ENCODE data around the gene ERC2. TPM values are rescaled to one million over a fixed set of nuclear protein-coding genes. Genes with fewer than 3 reads are reported as not detected.
A peak's percentile ranks its signal among the peaks of the same experiment; 100 is the strongest.

ERC2 gene
- total RNA-seq, 1 donor from 2014 or later, result 0.81 TPM

DNA sequence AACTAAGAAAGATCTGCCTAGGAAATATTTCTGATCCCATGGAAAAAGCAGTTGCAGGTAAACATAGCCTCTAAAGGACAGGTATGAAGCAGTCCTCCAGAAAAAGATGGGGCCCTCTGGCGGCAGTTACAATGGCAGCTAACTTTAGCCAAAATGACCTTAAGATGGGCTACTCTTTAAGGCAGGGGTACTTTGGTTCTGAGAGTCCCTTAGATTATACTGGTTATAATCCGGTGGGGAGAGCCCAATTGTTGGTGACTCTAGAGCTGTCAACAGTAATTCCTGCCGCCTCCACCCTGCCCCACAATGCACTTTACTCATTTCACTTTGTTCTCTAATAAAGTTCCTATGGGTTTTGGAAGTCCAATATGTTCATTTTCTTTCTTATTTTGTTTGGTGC lies 568.4 kb downstream of the ERC2 start:
- ATAC-seq (ENCODE audit: poor library complexity), result no peak
- DNase-seq, result no peak
- intact Hi-C loops (cut with DNase I), result no loop called here

DNA sequence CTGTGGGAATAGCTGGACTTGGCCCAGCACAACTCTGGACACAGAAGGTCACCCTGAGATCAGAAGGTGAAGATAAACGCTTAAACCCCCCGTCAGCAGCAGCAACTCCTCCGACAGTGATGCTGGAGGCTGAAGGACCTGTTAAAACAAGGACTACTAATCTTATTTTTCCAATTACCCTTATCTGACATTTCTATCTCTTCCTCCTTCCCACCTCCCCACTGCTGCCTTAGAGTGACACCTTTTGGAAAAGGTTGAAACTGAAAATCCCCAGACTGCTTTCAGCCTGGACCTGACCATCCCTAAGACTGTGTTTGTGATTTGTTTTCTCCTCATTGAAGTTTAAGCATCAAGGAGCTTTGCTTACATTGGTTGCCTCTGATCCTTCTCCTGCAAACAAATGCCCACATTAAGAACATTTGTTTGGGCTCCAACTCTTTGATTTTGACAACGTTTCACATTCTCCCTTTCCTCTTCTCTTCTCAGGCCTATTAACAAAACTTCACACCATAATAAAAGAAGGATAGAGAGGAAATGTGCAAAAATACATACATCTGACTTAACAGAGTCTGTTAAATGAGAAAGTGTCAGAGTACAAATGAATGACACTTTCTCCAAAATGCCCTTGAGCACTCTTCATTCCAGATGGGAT lies 570.6 kb downstream of the ERC2 start:
- DNase-seq, result no peak
- intact Hi-C loops (cut with DNase I), result no loop called here
- no peak for ATAC-seq (ENCODE audit: poor library complexity)

DNA sequence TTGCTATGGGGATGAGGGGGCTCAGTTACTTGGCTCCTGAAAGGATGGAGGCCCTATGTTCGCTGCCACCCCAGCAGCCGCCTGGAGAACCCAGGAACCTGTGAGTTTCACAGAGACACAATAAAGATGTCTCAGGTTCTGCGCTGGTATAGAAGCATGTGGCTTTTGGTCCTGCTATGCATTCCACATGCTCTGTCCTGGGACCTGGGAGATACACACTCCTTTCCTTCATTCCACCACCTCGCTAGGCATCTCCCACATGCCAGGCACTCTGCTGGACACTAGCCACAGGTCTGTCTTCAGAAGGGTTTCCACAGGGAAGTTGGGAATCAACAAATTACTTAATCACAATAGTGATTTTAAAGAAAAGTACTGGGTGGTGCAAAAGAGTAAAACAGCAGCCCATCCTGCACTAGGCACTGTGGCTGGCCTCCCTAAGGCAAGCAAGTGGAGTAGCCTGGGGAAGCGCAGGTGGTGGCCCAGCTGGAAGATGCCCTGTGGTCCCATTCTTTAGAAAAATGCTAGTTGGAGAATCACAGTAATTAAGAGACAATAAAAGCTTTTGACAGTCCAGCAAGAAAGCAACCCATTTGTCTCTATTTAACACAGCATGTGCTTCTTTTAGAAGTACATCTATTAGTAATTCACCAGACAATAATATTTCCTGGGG lies 572.2 kb downstream of the ERC2 start:
- intact Hi-C loops (cut with DNase I), result no loop called here
- no peak for DNase-seq
- ATAC-seq (ENCODE audit: poor library complexity), result no peak

DNA sequence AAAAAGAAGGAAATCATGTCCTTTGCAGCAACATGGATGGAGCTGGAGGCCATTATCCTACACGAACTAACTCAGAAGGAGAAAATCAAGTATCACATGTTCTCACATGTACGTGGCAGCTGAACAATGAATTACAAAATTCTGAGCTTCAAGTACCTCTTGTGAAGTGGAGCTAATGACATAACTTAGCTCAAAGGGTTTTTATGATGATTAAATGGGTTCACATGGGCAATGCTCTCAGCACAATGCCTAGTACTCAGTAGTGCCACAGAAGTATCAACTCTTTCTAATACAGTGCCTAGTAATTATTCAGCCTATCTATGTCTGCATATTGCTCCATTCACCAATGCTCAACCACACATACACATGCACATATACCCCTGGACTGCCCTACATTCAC lies 573.7 kb downstream of the ERC2 start:
- DNase-seq (no peak), ATAC-seq (ENCODE audit: poor library complexity) (no peak)
- intact Hi-C loops (cut with DNase I), result no loop called here

DNA sequence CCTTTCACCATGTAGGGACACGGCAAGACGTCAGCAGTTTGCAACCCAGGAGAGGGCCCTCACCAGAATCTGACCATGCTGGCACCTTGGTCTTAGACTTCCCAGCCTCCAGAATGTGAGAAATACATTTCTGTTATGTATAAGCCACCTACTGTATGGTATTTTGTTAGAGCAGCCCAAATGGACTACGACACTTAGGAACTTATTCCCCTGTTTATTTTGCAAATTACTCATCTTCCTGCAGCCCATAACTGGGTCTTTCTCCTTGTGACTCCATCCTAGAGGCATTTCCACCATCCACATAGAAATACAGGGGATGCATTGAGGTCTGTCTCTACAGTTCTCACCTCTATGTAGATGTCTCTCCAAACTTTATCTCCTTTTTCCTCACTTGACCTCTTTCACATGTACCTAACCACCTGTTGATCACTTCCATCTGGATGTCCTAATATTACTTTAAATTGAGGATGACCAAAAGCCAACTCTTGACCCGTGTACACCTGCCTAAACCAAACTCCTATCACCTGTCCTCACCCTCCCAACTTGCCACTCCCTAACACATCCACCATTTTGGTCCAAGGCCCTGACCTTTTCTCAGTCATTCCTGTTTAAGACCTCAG lies 575.1 kb downstream of the ERC2 start:
- intact Hi-C loops (cut with DNase I), result no loop called here
- ATAC-seq (ENCODE audit: poor library complexity) (no peak), DNase-seq (no peak)

DNA sequence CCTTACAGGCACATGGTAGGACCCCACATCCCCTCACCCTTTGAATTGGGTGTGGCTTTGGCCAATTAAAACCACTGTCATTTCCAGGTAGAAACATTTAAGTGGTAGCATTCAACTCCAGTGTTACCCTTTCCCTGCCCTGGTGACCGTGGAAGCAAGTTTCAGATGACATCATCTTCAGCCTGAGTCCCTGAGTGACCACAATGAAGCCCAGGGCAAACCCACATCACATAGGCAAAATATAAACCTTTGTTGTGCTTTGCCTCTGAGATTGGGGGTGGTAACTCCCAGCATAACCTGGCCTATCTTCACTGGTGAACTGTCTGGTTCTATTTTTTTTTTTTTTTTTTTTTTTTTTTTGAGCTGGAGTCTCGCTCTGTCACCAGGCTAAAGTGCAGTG lies 577.2 kb downstream of the ERC2 start:
- intact Hi-C loops (cut with DNase I), result no loop called here
- DNase-seq, result no peak
- no peak for ATAC-seq (ENCODE audit: poor library complexity)

DNA sequence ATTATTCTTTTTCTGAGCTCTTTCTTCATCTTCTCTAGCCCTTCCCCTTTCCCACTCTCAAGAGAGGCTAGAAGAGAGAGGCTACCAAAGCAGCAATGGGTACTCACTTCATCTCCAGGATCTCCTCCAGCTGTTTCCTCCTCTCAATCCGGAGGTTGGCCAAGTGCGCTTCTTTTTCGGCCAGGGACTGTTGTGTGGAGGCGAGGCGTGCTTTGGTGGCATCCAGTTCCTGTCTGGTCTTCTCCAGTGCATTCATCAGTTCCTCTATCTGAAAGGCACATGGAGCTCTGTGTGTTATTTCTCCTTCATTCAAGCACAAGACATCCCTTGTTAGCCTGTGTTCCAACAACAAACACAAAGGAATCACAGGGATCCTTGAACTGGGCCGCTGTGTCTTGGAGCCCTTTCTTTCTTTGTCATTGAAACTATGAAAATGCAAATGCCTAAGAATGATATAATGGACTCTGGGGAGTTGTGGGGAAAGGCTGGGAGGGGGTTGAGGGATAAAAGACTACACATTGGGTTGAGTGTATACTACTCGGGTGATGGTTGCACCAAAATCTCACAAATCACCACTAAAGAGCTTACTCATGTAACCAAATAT lies 579.9 kb downstream of the ERC2 start:
- no peak for ATAC-seq (ENCODE audit: poor library complexity)
- peak; percentile 39 for DNase-seq
- intact Hi-C loops (cut with DNase I), result no loop called here

DNA sequence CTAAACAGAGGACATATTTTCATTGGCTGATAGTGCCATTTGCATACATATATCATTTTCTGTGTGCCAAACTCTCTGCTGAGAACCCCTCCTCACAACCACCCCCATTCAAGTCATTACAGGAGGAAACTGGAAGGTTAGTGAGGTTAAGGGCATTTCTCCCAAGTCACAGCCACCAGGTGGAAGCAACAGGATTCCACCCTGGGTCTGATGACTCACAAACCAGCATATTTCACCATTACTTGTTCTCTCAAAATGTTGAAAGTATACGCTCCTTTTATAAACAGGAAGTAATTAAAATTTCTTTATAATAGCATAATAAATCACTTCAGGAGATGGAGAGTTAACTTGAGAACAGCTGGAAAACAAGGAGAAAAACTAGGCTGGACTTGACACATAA lies 582.5 kb downstream of the ERC2 start:
- ATAC-seq (ENCODE audit: poor library complexity) (no peak), DNase-seq (no peak)
- intact Hi-C loops (cut with DNase I), result no loop called here

DNA sequence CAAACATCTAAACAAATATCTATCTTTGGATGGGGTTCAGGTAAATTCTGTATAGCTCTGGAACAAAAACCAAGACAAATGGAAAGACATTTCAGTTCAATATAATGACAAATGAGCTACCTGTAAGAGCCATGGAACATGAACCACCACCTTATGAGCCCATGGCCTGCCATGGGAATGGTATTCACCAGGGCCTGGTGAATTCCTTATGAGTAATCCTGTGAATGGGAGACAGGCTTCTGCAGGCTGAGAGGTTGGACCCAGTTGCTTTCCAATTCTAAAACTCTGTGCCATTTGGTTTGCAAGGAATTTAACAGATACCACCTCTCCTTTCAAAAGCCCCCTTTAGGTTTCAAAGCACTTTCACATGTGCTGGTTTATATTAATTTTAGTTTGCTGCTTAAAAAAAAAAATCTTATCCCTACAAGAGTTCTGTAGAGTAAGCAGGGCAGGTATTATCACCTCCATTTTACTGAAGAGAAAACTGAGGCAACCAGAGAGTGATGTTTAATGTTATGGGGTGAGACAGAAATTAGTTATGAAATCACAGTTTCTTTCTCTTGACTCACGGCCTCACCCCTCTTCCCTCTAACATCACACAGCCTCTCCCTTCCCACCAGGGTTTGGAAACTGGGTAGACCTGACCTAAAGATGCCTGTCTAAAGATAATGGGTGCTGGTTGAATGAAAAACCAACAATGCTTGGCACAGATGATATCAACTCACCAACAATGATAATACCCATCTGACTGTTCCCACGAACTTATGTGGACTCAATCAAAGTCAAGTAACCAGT lies 583.6 kb downstream of the ERC2 start:
- intact Hi-C loops (cut with DNase I), result no loop called here
- DNase-seq (no peak), ATAC-seq (ENCODE audit: poor library complexity) (no peak)

DNA sequence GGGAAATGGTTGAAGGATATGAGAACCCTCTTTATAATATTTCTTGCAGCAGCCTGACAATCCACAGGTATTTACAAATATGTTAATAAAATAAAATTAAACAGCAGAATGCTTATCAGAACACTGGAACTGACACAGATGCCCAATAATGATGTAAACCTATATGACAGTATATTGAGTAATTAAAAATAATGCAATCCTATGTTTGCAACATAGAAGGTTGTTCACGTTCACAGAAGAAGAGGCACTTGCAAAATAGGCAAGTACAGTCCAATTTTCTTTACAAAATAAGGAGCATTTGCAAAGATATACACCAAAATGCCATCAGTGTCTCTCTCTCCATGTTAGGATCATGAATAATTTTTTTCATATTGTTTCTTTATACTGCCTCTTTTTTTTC lies 584.2 kb downstream of the ERC2 start:
- intact Hi-C loops (cut with DNase I), result no loop called here
- no peak for ATAC-seq (ENCODE audit: poor library complexity)

DNA sequence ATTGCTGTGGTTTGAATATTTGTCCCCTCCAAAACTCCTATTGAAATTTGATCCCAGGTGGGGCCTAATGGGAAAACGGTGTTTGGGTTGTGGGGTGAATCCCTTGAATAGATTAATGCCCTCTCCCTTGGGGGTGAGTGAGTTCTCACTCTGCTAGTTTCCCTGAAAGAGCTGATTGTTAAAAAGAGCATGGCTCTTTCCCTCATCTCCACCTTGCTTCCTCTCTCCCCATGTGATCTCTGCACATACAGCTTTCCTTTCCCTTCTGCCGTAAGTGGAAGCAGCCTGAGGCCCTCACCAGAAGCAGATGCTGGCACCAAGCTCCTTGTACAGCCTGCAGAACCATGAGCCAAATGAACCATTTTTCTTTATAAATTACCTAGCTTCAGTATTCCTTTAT lies 586.3 kb downstream of the ERC2 start:
- DNase-seq (no peak), ATAC-seq (ENCODE audit: poor library complexity) (no peak)
- intact Hi-C loops (cut with DNase I), result no loop called here

More for the DNA sequence above, 584.2 kb downstream of the ERC2 start:
- DNase-seq, result no peak

DNA sequence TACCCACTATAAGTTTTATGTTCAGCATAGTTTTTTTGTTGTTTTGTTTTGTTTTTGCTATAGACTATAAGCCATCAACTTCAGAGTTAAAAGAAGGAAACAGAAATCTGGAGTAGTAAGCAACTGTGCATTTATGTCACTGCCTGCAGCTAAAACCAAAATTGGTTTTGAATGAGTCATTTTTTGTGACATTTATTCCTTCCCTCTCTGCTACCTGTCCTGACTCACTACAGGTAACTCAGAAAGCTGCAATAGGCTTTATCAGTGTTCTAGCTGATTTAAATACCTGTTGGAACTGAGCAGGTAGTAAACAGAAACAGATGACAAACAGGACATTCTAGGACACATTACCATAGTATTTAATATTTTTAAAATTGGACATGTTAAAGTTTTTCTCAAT lies 587.9 kb downstream of the ERC2 start:
- DNase-seq (no peak), ATAC-seq (ENCODE audit: poor library complexity) (no peak)
- intact Hi-C loops (cut with DNase I), result no loop called here

DNA sequence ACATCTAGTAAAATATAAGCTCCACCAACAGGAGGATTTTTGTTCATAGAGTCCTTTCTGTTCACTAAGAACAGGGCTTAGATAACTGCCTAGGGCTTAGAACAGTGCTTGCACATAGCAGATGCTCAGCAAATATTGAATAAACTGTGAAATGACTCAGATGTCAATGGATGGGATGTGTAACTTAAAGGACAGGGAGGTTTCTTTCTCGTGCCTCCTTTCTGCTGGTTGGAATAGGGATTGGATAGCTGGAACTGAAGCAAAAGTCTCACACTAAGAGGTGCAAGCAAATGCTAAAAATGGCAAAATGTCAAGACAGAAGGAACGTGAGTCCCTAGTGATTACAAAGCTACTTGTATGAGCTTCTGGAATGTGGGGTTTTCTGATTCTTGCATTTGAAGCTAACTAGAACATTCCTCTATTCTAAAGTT lies 588.4 kb downstream of the ERC2 start:
- intact Hi-C loops (cut with DNase I), result no loop called here
- ATAC-seq (ENCODE audit: poor library complexity) (no peak), DNase-seq (no peak)

DNA sequence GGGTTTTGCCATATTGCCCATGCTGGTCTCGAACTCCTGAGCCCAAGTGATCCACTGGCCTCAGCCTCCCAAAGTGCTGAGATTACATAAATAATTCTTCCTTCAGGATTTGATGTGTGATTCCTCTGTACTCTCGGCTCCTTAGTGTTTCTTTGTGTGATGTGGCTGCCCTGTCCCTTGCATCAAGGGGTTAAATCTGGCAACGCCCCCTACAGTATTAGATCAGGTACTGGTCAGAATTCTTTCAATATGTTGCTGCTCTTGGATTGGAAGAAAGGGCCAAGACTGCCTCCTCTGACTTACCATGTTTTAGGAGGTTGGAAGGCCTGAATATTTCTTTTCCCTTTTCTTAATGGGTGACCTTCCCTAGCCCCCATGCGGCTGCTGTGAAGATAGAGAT lies 590.6 kb downstream of the ERC2 start:
- DNase-seq (no peak), ATAC-seq (ENCODE audit: poor library complexity) (no peak)
- intact Hi-C loops (cut with DNase I), result no loop called here

DNA sequence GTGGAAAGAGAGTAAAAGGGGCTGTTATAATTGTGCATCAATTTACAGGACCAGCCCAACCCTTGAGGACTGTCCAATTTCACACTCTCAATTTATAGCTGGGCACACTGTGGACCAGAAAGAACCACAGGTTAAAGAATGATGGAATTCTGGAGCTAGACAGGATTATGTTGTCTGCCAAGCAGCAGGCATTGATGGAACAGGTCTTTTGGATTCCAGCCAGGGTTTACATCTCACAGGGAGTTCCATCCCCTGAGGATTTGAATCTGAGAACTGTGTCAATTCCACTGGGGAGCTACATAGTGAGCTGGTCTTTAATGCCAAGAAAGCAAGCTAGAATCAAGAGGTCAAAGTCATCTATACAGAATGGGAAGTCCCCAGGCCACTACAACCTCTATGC lies 591.7 kb downstream of the ERC2 start:
- DNase-seq (no peak), ATAC-seq (ENCODE audit: poor library complexity) (no peak)
- intact Hi-C loops (cut with DNase I), result no loop called here

DNA sequence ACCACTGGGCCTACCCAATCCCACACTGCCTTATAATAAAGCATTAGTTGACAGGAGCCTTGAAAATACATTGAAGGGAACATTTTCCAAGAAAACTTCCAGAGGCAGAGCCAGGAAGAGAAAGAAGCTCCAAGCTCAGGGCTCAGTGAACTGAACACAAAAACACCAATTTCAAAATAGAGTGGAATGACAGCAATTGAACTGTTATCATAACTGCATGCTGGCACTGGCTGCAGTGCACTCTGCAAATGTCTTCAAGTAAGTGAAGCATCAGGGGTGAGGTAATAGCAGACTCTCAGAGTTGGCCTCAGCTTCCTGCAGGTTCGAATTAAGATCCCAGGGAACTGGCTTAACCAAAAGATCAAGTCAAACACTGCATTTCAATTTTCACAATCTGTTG lies 593.2 kb downstream of the ERC2 start:
- DNase-seq (no peak), ATAC-seq (ENCODE audit: poor library complexity) (no peak)
- intact Hi-C loops (cut with DNase I), result no loop called here

DNA sequence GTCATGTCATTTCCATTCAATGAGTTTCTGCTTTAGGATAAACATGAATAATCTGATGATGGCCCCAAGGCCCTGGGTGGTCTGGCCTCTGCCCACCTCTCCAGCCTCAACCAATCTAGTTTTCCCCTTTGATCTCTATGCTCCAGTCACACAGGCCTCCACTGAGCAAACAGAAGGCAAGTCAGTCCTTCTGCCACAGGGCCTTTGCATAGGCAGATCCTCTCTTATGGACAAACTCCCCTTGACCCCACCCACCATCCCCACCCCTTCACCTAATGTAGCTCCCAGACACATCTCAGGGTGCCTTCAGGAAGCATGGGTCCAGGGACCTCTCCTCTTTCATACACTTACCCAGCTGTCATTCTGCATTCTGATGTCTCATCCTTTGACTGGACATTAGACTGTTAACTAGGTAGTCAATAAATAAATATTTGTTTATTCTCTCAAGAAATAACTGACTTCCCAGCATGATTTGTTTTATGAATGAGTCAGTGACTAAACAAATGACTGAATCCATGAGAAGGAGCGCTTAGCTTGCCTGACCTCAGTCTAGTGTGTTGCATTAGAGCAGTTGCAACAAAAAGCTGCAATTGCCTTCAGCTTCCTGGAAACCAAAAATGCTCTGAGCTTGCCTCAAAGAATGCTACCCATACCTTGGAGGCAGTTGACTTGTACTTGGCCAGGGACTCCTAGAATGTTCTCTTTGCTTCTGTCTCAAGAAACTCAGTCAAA lies 594.6 kb downstream of the ERC2 start:
- DNase-seq (no peak), ATAC-seq (ENCODE audit: poor library complexity) (no peak)
- intact Hi-C loops (cut with DNase I), result no loop called here

DNA sequence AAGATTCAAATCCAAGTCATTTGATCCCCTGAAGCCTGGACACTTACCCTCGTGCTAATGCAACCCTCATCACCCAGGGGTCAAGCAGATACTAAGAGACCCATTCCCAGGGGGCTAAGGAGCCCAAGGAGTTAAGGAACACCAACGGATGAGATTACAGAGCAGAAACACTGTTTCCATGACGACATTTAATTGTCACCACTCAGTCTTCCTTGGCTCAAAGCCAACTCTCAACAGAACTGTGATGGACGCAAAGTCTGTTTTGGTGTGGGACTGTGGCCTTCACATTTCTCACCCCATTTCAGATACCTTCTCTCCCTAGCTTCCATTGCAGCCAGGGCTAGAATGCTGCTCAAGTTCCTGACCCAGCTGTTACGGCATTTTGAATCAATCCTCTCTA lies 597.7 kb downstream of the ERC2 start:
- DNase-seq (no peak), ATAC-seq (ENCODE audit: poor library complexity) (no peak)
- intact Hi-C loops (cut with DNase I), result no loop called here

DNA sequence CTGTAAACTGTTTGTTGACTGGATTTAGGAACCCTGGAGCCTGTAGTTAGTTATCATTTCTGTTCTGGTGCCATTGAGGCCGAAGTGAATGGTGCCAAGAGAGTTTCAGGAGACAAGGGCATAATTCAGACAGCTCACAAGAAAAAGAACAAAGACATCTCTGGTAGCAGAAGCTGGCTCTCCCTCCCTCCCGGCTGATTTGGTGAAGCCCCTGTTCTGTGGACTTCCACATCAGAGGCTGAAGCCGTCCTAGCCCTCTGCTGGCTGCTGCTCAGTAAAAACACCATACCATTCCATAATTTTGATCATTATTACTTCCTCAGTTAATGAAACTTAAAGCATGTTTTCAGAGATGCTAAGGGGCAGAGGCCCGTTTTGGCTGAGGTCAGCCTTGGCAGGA lies 599.9 kb downstream of the ERC2 start:
- DNase-seq (no peak), ATAC-seq (ENCODE audit: poor library complexity) (no peak)
- intact Hi-C loops (cut with DNase I), result no loop called here

Measured in Right ventricle myocardium superior (tissue), 1 donor.